ENCODE data around the gene CLCN2.
A peak's percentile ranks its signal among the peaks of the same experiment; 100 is the strongest.

CLCN2 gene

DNA sequence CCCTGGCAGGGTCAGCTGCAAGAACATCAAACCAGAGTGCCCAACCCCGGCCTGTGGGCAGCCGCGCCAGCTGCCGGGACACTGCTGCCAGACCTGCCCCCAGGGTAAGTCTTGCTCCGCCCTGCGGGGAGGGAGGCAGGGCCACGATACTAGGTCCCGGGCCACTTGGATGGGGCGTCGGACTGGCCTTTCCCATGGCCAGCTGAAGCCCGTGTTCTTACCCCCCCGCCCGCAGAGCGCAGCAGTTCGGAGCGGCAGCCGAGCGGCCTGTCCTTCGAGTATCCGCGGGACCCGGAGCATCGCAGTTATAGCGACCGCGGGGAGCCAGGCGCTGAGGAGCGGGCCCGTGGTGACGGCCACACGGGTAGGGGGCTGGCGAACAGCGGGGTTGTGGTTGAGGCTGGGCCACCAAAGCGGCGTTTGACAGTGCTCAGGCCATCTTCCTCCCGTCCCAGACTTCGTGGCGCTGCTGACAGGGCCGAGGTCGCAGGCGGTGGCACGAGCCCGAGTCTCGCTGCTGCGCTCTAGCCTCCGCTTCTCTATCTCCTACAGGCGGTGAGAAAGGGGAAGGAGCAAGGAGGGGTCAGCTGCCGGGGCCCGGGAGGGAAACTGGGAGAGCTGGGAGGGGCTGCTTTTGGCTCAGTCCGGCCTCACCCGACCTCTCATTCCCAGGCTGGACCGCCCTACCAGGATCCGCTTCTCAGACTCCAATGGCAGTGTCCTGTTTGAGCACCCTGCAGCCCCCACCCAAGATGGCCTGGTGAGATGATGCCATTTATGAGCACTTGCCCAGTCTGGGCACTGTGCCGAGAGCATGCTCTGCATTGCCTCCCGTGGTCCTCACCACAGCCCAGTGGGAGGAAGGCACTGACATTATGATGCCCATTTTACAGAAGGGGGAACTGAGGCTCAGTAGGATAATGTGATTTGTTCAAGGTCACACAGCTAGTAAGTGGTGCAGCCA, 20.1 kb upstream of the CLCN2 start:
- H3K27ac ChIP-seq (replicated peaks), result no peak overlapping the region
- H3K4me3 ChIP-seq (replicated peaks; ENCODE audit: insufficient read depth, low read length), result no peak overlapping the region
- peak in 1 of 2 experiments; percentile 34 for DNase-seq (ENCODE audit: low read depth in 1 of 2, low spot score in 1 of 2)
- TF ChIP-seq, protein P1, sequence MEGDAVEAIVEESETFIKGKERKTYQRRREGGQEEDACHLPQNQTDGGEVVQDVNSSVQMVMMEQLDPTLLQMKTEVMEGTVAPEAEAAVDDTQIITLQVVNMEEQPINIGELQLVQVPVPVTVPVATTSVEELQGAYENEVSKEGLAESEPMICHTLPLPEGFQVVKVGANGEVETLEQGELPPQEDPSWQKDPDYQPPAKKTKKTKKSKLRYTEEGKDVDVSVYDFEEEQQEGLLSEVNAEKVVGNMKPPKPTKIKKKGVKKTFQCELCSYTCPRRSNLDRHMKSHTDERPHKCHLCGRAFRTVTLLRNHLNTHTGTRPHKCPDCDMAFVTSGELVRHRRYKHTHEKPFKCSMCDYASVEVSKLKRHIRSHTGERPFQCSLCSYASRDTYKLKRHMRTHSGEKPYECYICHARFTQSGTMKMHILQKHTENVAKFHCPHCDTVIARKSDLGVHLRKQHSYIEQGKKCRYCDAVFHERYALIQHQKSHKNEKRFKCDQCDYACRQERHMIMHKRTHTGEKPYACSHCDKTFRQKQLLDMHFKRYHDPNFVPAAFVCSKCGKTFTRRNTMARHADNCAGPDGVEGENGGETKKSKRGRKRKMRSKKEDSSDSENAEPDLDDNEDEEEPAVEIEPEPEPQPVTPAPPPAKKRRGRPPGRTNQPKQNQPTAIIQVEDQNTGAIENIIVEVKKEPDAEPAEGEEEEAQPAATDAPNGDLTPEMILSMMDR (IDR thresholded peaks at IDR 0.05; ENCODE audit: insufficient read depth, low read length), result no peak
- no peak for TF ChIP-seq SPI1 (IDR thresholded peaks at IDR 0.05; ENCODE audit: borderline replicate concordance, low read depth)
- no peak for TF ChIP-seq POLR2AphosphoS5 (IDR thresholded peaks at IDR 0.05; ENCODE audit: low read depth)
- TF ChIP-seq GABPA (IDR thresholded peaks at IDR 0.05; ENCODE audit: low read depth), result no peak
- TF ChIP-seq, protein P2, sequence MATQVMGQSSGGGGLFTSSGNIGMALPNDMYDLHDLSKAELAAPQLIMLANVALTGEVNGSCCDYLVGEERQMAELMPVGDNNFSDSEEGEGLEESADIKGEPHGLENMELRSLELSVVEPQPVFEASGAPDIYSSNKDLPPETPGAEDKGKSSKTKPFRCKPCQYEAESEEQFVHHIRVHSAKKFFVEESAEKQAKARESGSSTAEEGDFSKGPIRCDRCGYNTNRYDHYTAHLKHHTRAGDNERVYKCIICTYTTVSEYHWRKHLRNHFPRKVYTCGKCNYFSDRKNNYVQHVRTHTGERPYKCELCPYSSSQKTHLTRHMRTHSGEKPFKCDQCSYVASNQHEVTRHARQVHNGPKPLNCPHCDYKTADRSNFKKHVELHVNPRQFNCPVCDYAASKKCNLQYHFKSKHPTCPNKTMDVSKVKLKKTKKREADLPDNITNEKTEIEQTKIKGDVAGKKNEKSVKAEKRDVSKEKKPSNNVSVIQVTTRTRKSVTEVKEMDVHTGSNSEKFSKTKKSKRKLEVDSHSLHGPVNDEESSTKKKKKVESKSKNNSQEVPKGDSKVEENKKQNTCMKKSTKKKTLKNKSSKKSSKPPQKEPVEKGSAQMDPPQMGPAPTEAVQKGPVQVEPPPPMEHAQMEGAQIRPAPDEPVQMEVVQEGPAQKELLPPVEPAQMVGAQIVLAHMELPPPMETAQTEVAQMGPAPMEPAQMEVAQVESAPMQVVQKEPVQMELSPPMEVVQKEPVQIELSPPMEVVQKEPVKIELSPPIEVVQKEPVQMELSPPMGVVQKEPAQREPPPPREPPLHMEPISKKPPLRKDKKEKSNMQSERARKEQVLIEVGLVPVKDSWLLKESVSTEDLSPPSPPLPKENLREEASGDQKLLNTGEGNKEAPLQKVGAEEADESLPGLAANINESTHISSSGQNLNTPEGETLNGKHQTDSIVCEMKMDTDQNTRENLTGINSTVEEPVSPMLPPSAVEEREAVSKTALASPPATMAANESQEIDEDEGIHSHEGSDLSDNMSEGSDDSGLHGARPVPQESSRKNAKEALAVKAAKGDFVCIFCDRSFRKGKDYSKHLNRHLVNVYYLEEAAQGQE (IDR thresholded peaks at IDR 0.05; ENCODE audit: insufficient replicate concordance, low read depth), result no peak
- peaks cover 33% of the 10 kb centered on the region for H3K27me3 ChIP-seq (ENCODE audit: insufficient read depth, poor library complexity, severe bottlenecking)

DNA sequence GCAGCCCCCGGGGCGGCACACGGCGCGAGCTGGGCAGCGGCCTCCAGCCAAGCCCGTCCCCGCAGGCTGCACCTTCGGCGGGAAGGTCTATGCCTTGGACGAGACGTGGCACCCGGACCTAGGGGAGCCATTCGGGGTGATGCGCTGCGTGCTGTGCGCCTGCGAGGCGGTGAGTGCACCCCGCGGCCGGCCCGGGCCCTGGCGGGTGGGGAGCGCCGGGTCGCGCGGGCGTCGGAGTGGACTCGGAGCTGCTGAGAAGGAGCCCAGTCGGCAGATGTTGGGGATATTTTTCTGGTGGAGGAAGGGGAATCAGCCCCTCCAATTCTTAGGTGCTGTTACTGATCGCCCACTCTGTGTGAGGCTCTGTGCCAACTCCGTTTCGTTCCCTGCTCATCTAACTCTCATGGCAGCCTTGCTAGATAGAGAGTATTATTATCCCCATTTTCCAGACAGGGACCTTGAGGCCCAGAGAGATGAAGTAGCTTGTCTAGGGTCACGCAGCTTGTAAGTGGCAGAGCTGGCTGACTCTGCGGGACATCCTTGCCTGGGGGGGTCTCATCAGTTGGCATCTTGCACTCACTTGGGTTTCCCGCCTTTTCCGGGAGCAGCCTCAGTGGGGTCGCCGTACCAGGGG, 19.3 kb upstream of the CLCN2 start:
- no peak overlapping the region for H3K4me3 ChIP-seq (replicated peaks; ENCODE audit: insufficient read depth, low read length)
- H3K27me3 ChIP-seq (ENCODE audit: insufficient read depth, poor library complexity, severe bottlenecking), result peaks cover 35% of the 10 kb centered on the region
- DNase-seq (ENCODE audit: low read depth in 1 of 2, low spot score in 1 of 2), result no peak
- TF ChIP-seq POLR2AphosphoS5 (IDR thresholded peaks at IDR 0.05; ENCODE audit: low read depth), result no peak
- TF ChIP-seq, protein P1 (IDR thresholded peaks at IDR 0.05; ENCODE audit: insufficient read depth, low read length), result no peak
- no peak for TF ChIP-seq SPI1 (IDR thresholded peaks at IDR 0.05; ENCODE audit: borderline replicate concordance, low read depth)
- TF ChIP-seq, protein P2 (IDR thresholded peaks at IDR 0.05; ENCODE audit: insufficient replicate concordance, low read depth), result no peak
- no peak for TF ChIP-seq GABPA (IDR thresholded peaks at IDR 0.05; ENCODE audit: low read depth)
- H3K27ac ChIP-seq (replicated peaks), result no peak overlapping the region

DNA sequence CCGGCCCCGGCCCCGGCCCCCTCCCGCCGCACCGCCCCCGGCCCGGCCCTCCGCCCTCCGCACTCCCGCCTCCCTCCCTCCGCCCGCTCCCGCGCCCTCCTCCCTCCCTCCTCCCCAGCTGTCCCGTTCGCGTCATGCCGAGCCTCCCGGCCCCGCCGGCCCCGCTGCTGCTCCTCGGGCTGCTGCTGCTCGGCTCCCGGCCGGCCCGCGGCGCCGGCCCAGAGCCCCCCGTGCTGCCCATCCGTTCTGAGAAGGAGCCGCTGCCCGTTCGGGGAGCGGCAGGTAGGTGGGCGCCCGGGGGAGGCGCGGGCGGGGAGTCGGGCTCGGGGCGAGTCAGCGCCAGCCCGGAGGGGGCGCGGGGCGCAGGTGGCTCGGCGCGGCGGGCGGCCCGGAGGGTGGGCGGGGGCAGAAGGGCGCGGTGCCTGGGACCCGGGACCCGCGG, 18.8 kb upstream of the CLCN2 start:
- Histone ChIP-seq H3K27ac (replicated peaks) (no peak overlapping the region), H3K27me3 (ENCODE audit: insufficient read depth, poor library complexity, severe bottlenecking) (peaks cover 36% of the 10 kb centered on the region), H3K4me3 (replicated peaks; ENCODE audit: insufficient read depth, low read length) (no peak overlapping the region)
- no peak for TF ChIP-seq GABPA (IDR thresholded peaks at IDR 0.05; ENCODE audit: low read depth)
- TF ChIP-seq, protein P2 (IDR thresholded peaks at IDR 0.05; ENCODE audit: insufficient replicate concordance, low read depth), result no peak
- TF ChIP-seq SPI1 (IDR thresholded peaks at IDR 0.05; ENCODE audit: borderline replicate concordance, low read depth), result no peak
- TF ChIP-seq POLR2AphosphoS5 (IDR thresholded peaks at IDR 0.05; ENCODE audit: low read depth), result no peak
- TF ChIP-seq, protein P1 (IDR thresholded peaks at IDR 0.05; ENCODE audit: insufficient read depth, low read length), result no peak
- DNase-seq (ENCODE audit: low read depth in 1 of 2, low spot score in 1 of 2), result no peak
